CD8-positive, alpha-beta memory T cell (primary cell): ENCODE results near the gene MTCH1. TPM values are rescaled to one million over a fixed set of nuclear protein-coding genes. Genes with fewer than 3 reads are reported as not detected.
A peak's percentile ranks its signal among the peaks of the same experiment; 100 is the strongest.

Source experiments
- CTCF ChIA-PET: fragments of 350-600 bp; sonication (Branson Sonifier 250); formaldehyde crosslinking; loops from one replicate; lab custom pipeline; 2021; ENCODE audit warnings: antibody characterized with exemption; lab: Charles Lee
- POLR2A ChIA-PET: fragments of 350-600 bp; sonication (Branson Sonifier 250); formaldehyde crosslinking; loops from one replicate; lab custom pipeline; 2021; ENCODE audit warnings: antibody characterized with exemption; lab: Charles Lee
- DNase-seq, 5 donors: peaks; one replicate each; pipeline versions ENCODE4 v3.0.0 to v3.0.0-alpha.2; 2020 to 2022; ENCODE audit warnings: mixed read lengths in 1 of 5
- H3K27ac ChIP-seq: one replicate; pipeline ENCODE4 v1.7.0; 2013; ENCODE audit warnings: low read depth, mild to moderate bottlenecking, low read length, moderate library complexity
- H3K27me3 ChIP-seq: 2 replicates; pipeline ENCODE4 v1.7.0; 2013; ENCODE audit warnings: low read length, mild to moderate bottlenecking; ENCODE audit not compliant: insufficient read depth, poor library complexity, severe bottlenecking
- H3K36me3 ChIP-seq: 2 replicates; pipeline ENCODE4 v1.7.0; 2013; ENCODE audit warnings: mild to moderate bottlenecking, low read length, moderate library complexity; ENCODE audit not compliant: insufficient read depth
- H3K4me1 ChIP-seq: 2 replicates; pipeline ENCODE4 v1.7.0; 2013; ENCODE audit warnings: mild to moderate bottlenecking, low read length, moderate library complexity; ENCODE audit not compliant: insufficient read depth
- H3K4me3 ChIP-seq: 2 replicates; pipeline ENCODE4 v1.7.0; 2013; ENCODE audit warnings: mild to moderate bottlenecking, low read length
- H3K9me3 ChIP-seq: 2 replicates; pipeline ENCODE4 v1.7.0; 2013; ENCODE audit warnings: mild to moderate bottlenecking, low read length
- H3K27ac Mint-ChIP-seq, 8 donors: one replicate each; pipeline ENCODE4 v1.8.0; 2020 to 2021; ENCODE audit warnings: mixed read lengths in 8 of 8, mild to moderate bottlenecking in 6 of 8, inconsistent platforms in 3 of 8, moderate library complexity in 3 of 8
- H3K27me3 Mint-ChIP-seq, 2 donors: one replicate each; pipeline ENCODE4 v1.8.0; 2020 to 2021; ENCODE audit warnings: mixed read lengths in 2 of 2, mild to moderate bottlenecking in 1 of 2, moderate library complexity in 1 of 2
- H3K36me3 Mint-ChIP-seq, 3 donors: one replicate each; pipeline ENCODE4 v1.8.0; 2020 to 2021; ENCODE audit warnings: mixed read lengths in 3 of 3, inconsistent platforms in 1 of 3, mild to moderate bottlenecking in 1 of 3
- H3K4me1 Mint-ChIP-seq, 3 donors: one replicate each; pipeline ENCODE4 v1.8.0; 2020 to 2021; ENCODE audit warnings: mixed read lengths in 3 of 3, inconsistent platforms in 1 of 3, mild to moderate bottlenecking in 1 of 3
- H3K4me3 Mint-ChIP-seq, 7 donors: one replicate each; pipeline ENCODE4 v1.8.0; 2020 to 2021; ENCODE audit warnings: mixed read lengths in 7 of 7, mild to moderate bottlenecking in 6 of 7, moderate library complexity in 4 of 7, inconsistent platforms in 2 of 7
- H3K9me3 Mint-ChIP-seq, 5 donors: one replicate each; pipeline ENCODE4 v1.8.0; 2020 to 2022; ENCODE audit warnings: mixed read lengths in 5 of 5, mild to moderate bottlenecking in 3 of 5, moderate library complexity in 2 of 5, inconsistent platforms in 1 of 5
- polyA plus RNA-seq: library from polyadenylated mRNA; unstranded; fragments of 300-500 nt; fragmentation: Illumina TruSeq; gene quantifications from one replicate; pipeline ENCODE4 v1.2.3, GENCODE V29; 2021
- total RNA-seq, 2 experiments: library from RNA; stranded (reverse); gene quantifications; one replicate each; pipeline ENCODE4 v1.2.3, GENCODE V29; 2021

MTCH1 gene
- total and polyA plus RNA-seq, 3 experiments from 2014 or later, result 81.1 to 126 (median 116) TPM

DNA sequence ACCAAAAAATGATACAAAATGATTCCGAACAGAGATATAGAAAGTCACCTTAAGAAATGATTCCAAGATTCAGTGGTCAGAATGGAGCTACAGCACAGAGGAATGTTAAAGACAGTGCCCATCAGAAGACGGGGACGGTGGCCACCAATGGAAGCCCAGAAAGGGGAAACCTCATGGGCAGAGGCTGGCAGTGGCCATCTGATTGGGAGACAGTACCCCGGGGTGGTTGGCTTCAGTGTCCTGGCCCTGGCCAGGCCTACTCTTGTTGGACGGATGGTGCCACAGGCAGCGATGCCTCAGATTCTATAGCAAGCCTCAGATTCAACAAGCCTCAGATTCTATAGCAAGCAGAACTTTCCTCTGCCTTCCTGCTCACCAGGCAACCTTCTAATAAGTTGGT, 48.1 kb downstream of the MTCH1 start:
- no peak for DNase-seq
- no peak overlapping the region for H3K27ac Mint-ChIP-seq
- no peaks in the 10 kb centered on the region for H3K4me1 Mint-ChIP-seq
- H3K27ac ChIP-seq, result no peak overlapping the region
- H3K9me3 Mint-ChIP-seq, result peaks cover 0 to 1% (median 0%) of the 10 kb centered on the region in 5 donors
- H3K4me3 ChIP-seq, result no peak overlapping the region
- H3K27me3 Mint-ChIP-seq, result peaks cover 4 to 16% of the 10 kb centered on the region in 2 donors
- H3K27me3 ChIP-seq, result no peaks in the 10 kb centered on the region
- H3K4me3 Mint-ChIP-seq, result no peak overlapping the region
- no peaks in the 10 kb centered on the region for H3K36me3 ChIP-seq
- ChIA-PET CTCF (interaction anchor here (1.3 kb wide), 1 partner anchor 80 kb away, joined by 3 read pairs; no protein-coding TSS in a partner anchor), POLR2A (no interaction called here)
- H3K9me3 ChIP-seq, result no peaks in the 10 kb centered on the region
- H3K36me3 Mint-ChIP-seq, result peaks cover 0 to under 1% (median 0%) of the 10 kb centered on the region in 3 donors
- H3K4me1 ChIP-seq, result no peaks in the 10 kb centered on the region

DNA sequence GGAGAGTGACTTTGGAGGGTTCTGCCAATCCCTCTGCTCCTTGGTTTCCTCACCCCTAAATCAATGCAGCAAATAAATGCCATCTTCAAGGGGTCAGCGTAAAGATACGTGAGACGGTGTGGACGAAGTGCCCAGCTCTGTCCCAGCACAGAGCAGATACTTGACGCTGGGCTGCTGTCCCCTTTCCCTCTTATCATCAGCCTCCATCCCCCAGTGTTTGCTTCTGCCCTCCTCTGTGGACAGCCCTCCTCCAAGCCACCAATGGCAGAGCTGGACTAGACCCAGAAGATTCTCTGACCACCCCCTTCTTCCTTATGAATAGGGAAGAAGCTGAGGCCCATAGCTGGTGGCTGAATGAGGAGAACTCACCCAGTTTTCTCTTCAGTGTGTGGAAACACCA, 49.2 kb downstream of the MTCH1 start:
- no peak overlapping the region for H3K27ac Mint-ChIP-seq
- peaks cover 4 to 16% of the 10 kb centered on the region in 2 donors for H3K27me3 Mint-ChIP-seq
- H3K36me3 ChIP-seq, result no peaks in the 10 kb centered on the region
- no peak overlapping the region for H3K4me3 Mint-ChIP-seq
- ChIA-PET POLR2A (no interaction called here), CTCF (interaction anchor here (1.3 kb wide), 1 partner anchor 81 kb away, joined by 3 read pairs; no protein-coding TSS in a partner anchor)
- H3K4me3 ChIP-seq, result no peak overlapping the region
- no peaks in the 10 kb centered on the region for H3K27me3 ChIP-seq
- H3K4me1 Mint-ChIP-seq, result no peaks in the 10 kb centered on the region
- no peaks in the 10 kb centered on the region for H3K9me3 ChIP-seq
- H3K4me1 ChIP-seq, result no peaks in the 10 kb centered on the region
- peaks cover 0 to 1% (median 0%) of the 10 kb centered on the region in 3 donors for H3K36me3 Mint-ChIP-seq
- peaks cover 0 to 1% (median 0%) of the 10 kb centered on the region in 5 donors for H3K9me3 Mint-ChIP-seq
- H3K27ac ChIP-seq, result no peak overlapping the region
- DNase-seq, result no peak

DNA sequence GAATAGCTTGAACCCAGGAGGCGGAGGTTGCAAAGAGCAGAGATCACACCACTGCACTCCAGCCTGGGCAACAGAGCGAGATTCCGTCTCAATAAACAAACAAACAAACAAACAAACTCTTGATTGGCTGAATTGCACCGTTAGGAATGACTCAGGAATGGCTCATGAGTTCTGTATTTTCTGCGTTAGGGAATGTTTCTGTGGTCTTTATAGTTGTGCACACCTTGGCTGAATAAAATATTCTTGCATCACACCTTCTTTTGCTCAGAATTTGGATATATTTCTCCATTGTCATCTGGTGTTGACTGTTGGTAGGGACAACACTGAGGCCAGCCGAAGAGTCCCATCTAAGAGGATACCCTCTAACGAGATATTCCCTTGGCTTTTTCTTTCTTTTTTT, 51.1 kb downstream of the MTCH1 start:
- Histone ChIP-seq H3K4me1 (no peaks in the 10 kb centered on the region), H3K4me3 (no peak overlapping the region), H3K27me3 (no peaks in the 10 kb centered on the region), H3K27ac (no peak overlapping the region), H3K9me3 (no peaks in the 10 kb centered on the region), H3K36me3 (no peaks in the 10 kb centered on the region)
- Mint-ChIP-seq H3K4me3 (no peak overlapping the region), H3K36me3 (peaks cover 0 to 1% (median 0%) of the 10 kb centered on the region in 3 donors), H3K27me3 (peaks cover under 1 to 13% of the 10 kb centered on the region in 2 donors), H3K4me1 (no peaks in the 10 kb centered on the region), H3K9me3 (no peaks in the 10 kb centered on the region), H3K27ac (no peak overlapping the region)
- POLR2A ChIA-PET, result no interaction called here
- CTCF ChIA-PET, result no interaction called here
- DNase-seq, result no peak

DNA sequence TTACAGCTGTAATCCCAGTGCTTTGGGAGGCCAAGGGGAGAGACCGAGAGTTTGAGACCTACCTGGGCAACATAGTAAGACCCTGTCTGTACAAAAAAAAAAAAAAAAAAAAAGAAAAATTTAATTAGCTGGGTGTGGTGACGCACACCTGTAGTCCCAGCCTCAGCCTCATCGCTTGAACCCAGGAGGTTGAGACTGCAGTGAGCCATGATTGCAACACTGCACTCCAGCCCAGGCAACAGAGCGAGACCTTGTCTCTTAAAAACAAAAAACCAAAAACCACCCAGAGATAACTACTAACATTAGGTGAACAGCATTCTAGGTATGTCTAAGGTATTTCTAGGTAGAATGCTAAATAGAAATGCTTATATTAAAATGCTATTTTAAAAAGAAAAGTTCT, 52.5 kb downstream of the MTCH1 start:
- no peak overlapping the region for H3K27ac ChIP-seq
- Mint-ChIP-seq H3K9me3 (no peaks in the 10 kb centered on the region), H3K36me3 (peaks cover 0 to 2% (median 1%) of the 10 kb centered on the region in 3 donors), H3K27me3 (peaks cover 0 to 4% of the 10 kb centered on the region in 2 donors), H3K4me3 (no peak overlapping the region), H3K4me1 (no peaks in the 10 kb centered on the region), H3K27ac (no peak overlapping the region)
- ChIA-PET CTCF (no interaction called here), POLR2A (no interaction called here)
- no peaks in the 10 kb centered on the region for H3K36me3 ChIP-seq
- no peak for DNase-seq
- no peak overlapping the region for H3K4me3 ChIP-seq
- H3K27me3 ChIP-seq, result no peaks in the 10 kb centered on the region
- no peaks in the 10 kb centered on the region for H3K4me1 ChIP-seq
- no peaks in the 10 kb centered on the region for H3K9me3 ChIP-seq

DNA sequence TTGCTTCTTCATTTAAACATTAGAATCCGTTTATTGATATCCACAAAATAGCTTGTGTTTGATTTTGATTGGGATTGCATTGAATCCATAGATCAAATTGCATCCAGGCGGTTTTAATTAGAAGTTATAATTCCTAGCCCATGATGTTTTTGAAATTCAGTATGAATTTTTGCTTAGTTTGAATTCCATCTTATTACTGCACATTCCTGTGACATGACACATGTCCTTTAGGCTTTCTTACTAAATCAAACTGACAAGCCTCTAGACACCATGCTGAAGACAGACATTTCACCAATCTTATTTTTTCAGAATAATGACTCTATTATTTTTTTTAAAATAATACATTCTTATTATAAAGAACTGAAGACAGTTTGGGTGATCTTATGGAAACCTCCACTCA, 52.9 kb downstream of the MTCH1 start:
- ChIA-PET CTCF (no interaction called here), POLR2A (no interaction called here)
- DNase-seq, result no peak
- H3K4me1 ChIP-seq, result no peaks in the 10 kb centered on the region
- no peaks in the 10 kb centered on the region for H3K27me3 ChIP-seq
- H3K27ac ChIP-seq, result no peak overlapping the region
- H3K27me3 Mint-ChIP-seq, result peaks cover 0 to 4% of the 10 kb centered on the region in 2 donors
- no peak overlapping the region for H3K4me3 ChIP-seq
- no peaks in the 10 kb centered on the region for H3K9me3 ChIP-seq
- H3K4me1 Mint-ChIP-seq, result no peaks in the 10 kb centered on the region
- no peak overlapping the region for H3K27ac Mint-ChIP-seq
- no peak overlapping the region for H3K4me3 Mint-ChIP-seq
- peaks cover 0 to 2% (median 1%) of the 10 kb centered on the region in 3 donors for H3K36me3 Mint-ChIP-seq
- no peaks in the 10 kb centered on the region for H3K36me3 ChIP-seq
- H3K9me3 Mint-ChIP-seq, result no peaks in the 10 kb centered on the region

DNA sequence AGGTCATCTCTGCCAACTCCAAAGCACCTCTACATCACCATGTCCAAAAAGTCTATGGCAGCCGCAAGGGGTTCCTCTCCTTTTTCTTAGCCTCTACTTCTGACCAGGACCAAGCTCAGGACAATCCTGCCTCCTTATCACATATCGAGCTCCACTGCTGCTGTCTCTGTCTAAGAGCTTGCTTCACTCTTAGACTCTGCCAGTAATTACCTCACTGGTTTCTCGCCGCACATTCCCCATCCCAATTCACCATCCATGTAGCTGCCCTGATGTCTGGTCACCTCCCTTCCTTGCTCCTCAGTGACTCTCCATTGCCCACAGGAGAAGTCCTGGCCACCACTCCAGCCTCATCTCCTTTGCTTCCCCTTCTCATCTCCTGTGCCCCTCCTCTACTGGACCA, 55.5 kb downstream of the MTCH1 start:
- Histone ChIP-seq H3K27me3 (no peaks in the 10 kb centered on the region), H3K36me3 (no peaks in the 10 kb centered on the region), H3K27ac (no peak overlapping the region), H3K9me3 (no peaks in the 10 kb centered on the region), H3K4me1 (no peaks in the 10 kb centered on the region), H3K4me3 (no peak overlapping the region)
- Mint-ChIP-seq H3K4me1 (peaks cover 0 to under 1% (median 0%) of the 10 kb centered on the region in 3 donors), H3K9me3 (no peaks in the 10 kb centered on the region), H3K36me3 (peaks cover 0 to 11% (median 1%) of the 10 kb centered on the region in 3 donors), H3K4me3 (no peak overlapping the region), H3K27ac (peak overlapping the region in 4 of 8 donors; percentile 25 to 86 (median 74)), H3K27me3 (no peaks in the 10 kb centered on the region)
- ChIA-PET CTCF (interaction anchor here (1.1 kb wide), 1 partner anchor 45 kb away, joined by 3 read pairs; no protein-coding TSS in a partner anchor), POLR2A (no interaction called here)
- no peak for DNase-seq

DNA sequence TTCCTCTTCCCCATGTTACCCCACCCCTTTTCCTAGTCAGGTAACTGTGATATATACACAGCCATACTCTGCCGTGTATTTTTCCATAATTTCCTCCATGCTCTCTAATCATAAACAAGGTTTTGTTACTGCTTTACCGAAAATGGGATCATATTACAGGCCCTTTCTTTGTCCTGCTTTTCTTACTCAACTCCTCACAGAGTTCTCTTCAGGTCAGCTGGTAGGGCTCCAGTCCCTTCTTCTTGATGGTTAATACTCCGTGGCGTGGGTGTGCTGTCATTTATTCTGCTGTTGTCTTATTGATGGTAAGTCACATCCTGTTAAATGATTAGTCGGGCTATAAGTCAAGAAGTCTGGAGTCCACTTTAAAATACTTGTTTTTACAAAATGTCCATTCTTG, 56.4 kb downstream of the MTCH1 start:
- Mint-ChIP-seq H3K36me3 (peaks cover 0 to 20% (median 3%) of the 10 kb centered on the region in 3 donors), H3K4me3 (no peak overlapping the region), H3K9me3 (no peaks in the 10 kb centered on the region), H3K4me1 (peaks cover 0 to 5% (median under 1%) of the 10 kb centered on the region in 3 donors), H3K27ac (peak overlapping the region in 3 of 8 donors; percentile 12 to 24 (median 23)), H3K27me3 (no peaks in the 10 kb centered on the region)
- ChIA-PET CTCF (no interaction called here), POLR2A (no interaction called here)
- no peak overlapping the region for H3K27ac ChIP-seq
- H3K36me3 ChIP-seq, result no peaks in the 10 kb centered on the region
- H3K27me3 ChIP-seq, result no peaks in the 10 kb centered on the region
- no peaks in the 10 kb centered on the region for H3K4me1 ChIP-seq
- no peak for DNase-seq
- H3K4me3 ChIP-seq, result no peak overlapping the region
- H3K9me3 ChIP-seq, result no peaks in the 10 kb centered on the region

DNA sequence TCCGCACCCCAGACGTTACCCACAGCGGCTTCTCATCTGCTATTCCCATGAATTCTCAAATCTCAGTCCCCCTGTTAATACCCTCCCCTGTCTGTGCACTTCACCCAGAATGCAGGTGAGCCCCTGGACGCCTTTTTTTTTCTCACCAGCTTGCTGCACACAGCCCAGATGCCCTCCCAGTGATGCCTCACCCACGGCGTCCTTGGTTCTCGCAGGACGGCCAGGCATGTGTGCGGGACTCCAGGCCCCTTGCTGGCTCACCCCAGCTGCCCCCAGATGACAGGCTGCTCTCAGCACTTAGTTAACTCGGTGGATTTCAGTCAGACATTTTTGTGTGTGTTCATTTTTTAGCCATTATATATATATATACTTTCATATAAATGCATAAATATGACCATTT, 56.8 kb downstream of the MTCH1 start:
- Histone ChIP-seq H3K4me3 (no peak overlapping the region), H3K36me3 (no peaks in the 10 kb centered on the region), H3K4me1 (no peaks in the 10 kb centered on the region), H3K27ac (no peak overlapping the region), H3K27me3 (no peaks in the 10 kb centered on the region), H3K9me3 (no peaks in the 10 kb centered on the region)
- POLR2A ChIA-PET, result no interaction called here
- Mint-ChIP-seq H3K4me3 (no peak overlapping the region), H3K27ac (peak overlapping the region in 3 of 8 donors; percentile 23 to 84 (median 24)), H3K9me3 (no peaks in the 10 kb centered on the region), H3K27me3 (no peaks in the 10 kb centered on the region), H3K4me1 (peaks cover 2 to 5% (median 5%) of the 10 kb centered on the region in 3 donors), H3K36me3 (peaks cover 0 to 25% (median 3%) of the 10 kb centered on the region in 3 donors)
- CTCF ChIA-PET, result no interaction called here
- no peak for DNase-seq
